HL-60 (cell line): ENCODE measurements around the gene WFDC8.

Experiments used
- DNase-seq, 2 experiments: peaks; one replicate each; pipeline ENCODE4 v3.0.0-alpha.2; 2010 to 2020; ENCODE audit warnings: low read depth in 1 of 2, low spot score in 1 of 2
- H3K27ac ChIP-seq: fragments of 250-450 bp; sonication (Bioruptor Pico); replicated peaks from 2 replicates; pipeline ENCODE4 v1.5.1; 2020; ENCODE audit warnings: mild to moderate bottlenecking, moderate library complexity
- H3K27me3 ChIP-seq: fragments of 250-450 bp; sonication (Bioruptor Pico); 2 replicates; pipeline ENCODE4 v1.5.1; 2021; ENCODE audit warnings: mild to moderate bottlenecking, moderate library complexity; ENCODE audit not compliant: insufficient read depth, poor library complexity, severe bottlenecking
- H3K4me3 ChIP-seq: replicated peaks from 2 replicates; pipeline ENCODE4 v1.5.1; 2011; ENCODE audit warnings: mild to moderate bottlenecking, control low read depth, low read length; ENCODE audit not compliant: insufficient read depth
- GABPA ChIP-seq: IDR thresholded peaks from 2 replicates; pipeline ENCODE4 v1.6.1; 2012; ENCODE audit warnings: low read depth
- POLR2AphosphoS5 ChIP-seq: IDR thresholded peaks from 2 replicates; pipeline ENCODE4 v1.6.1; 2012; ENCODE audit warnings: low read depth
- SPI1 ChIP-seq: IDR thresholded peaks from 2 replicates; pipeline ENCODE4 v1.6.1; 2012; ENCODE audit warnings: low read depth, mild to moderate bottlenecking, borderline replicate concordance
- TF ChIP-seq, protein P1 (sequence below): IDR thresholded peaks from 2 replicates; pipeline ENCODE4 v1.6.1; 2012; ENCODE audit warnings: low read depth; ENCODE audit not compliant: insufficient replicate concordance
- TF ChIP-seq, protein P2 (sequence below): IDR thresholded peaks from one replicate; pipeline ENCODE4 v1.5.1; 2011; ENCODE audit warnings: low read length, control low read depth, inconsistent platforms; ENCODE audit not compliant: insufficient read depth

Gene WFDC8

DNA sequence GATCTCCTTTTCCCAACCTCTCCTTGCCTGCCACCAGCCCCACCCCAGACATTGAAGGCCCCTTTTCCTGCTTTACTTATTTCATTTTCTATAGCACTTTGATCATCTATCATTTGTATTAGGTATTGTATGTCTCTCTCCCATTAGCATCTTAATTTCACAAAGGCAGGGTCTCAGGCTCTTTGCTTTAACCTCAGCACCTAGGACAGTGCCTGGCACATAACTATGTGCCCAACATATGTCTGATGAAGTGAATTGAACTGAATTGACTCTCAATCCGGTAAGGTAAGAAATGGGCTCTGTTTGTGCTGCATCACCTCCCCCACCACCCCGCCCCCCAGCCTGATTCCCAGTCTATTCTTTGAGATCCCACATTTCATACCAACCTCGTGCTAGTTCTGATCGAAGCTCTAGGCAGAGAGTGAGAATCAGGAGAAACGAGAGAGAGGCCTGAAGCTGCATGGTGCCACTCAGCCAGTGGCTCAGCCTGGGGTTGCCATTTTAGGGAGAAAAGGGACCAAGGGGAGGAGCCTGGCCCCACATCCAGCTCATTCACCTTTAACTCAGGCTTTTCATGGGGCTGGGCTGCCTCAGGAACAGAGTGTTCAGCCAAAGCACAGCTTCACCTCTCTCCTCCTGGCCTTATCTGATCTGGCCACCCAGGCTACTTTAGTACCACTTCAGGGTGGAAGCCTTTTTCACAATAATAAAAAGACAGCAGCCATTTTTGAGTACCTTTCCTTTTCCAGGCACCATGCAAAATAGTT, 63.8 kb downstream of the WFDC8 start, which contains the start of gene SPINT3:
SPINT3 (minus strand) TSS at position 476 of the 767 bp plus-strand sequence; CDS start at position 462, 14 bp downstream.
- Histone ChIP-seq H3K27ac (no peak within 1 kb of the TSS), H3K27me3 (no peaks in the 10 kb centered on the region), H3K4me3 (no peak within 1 kb of the TSS)
- DNase-seq, result no peak
- TF ChIP-seq POLR2AphosphoS5 (no peak), SPI1 (no peak), GABPA (no peak)
- TF ChIP-seq, protein P1, sequence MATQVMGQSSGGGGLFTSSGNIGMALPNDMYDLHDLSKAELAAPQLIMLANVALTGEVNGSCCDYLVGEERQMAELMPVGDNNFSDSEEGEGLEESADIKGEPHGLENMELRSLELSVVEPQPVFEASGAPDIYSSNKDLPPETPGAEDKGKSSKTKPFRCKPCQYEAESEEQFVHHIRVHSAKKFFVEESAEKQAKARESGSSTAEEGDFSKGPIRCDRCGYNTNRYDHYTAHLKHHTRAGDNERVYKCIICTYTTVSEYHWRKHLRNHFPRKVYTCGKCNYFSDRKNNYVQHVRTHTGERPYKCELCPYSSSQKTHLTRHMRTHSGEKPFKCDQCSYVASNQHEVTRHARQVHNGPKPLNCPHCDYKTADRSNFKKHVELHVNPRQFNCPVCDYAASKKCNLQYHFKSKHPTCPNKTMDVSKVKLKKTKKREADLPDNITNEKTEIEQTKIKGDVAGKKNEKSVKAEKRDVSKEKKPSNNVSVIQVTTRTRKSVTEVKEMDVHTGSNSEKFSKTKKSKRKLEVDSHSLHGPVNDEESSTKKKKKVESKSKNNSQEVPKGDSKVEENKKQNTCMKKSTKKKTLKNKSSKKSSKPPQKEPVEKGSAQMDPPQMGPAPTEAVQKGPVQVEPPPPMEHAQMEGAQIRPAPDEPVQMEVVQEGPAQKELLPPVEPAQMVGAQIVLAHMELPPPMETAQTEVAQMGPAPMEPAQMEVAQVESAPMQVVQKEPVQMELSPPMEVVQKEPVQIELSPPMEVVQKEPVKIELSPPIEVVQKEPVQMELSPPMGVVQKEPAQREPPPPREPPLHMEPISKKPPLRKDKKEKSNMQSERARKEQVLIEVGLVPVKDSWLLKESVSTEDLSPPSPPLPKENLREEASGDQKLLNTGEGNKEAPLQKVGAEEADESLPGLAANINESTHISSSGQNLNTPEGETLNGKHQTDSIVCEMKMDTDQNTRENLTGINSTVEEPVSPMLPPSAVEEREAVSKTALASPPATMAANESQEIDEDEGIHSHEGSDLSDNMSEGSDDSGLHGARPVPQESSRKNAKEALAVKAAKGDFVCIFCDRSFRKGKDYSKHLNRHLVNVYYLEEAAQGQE, result peak; percentile 85
- TF ChIP-seq, protein P2, sequence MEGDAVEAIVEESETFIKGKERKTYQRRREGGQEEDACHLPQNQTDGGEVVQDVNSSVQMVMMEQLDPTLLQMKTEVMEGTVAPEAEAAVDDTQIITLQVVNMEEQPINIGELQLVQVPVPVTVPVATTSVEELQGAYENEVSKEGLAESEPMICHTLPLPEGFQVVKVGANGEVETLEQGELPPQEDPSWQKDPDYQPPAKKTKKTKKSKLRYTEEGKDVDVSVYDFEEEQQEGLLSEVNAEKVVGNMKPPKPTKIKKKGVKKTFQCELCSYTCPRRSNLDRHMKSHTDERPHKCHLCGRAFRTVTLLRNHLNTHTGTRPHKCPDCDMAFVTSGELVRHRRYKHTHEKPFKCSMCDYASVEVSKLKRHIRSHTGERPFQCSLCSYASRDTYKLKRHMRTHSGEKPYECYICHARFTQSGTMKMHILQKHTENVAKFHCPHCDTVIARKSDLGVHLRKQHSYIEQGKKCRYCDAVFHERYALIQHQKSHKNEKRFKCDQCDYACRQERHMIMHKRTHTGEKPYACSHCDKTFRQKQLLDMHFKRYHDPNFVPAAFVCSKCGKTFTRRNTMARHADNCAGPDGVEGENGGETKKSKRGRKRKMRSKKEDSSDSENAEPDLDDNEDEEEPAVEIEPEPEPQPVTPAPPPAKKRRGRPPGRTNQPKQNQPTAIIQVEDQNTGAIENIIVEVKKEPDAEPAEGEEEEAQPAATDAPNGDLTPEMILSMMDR, result no peak

DNA sequence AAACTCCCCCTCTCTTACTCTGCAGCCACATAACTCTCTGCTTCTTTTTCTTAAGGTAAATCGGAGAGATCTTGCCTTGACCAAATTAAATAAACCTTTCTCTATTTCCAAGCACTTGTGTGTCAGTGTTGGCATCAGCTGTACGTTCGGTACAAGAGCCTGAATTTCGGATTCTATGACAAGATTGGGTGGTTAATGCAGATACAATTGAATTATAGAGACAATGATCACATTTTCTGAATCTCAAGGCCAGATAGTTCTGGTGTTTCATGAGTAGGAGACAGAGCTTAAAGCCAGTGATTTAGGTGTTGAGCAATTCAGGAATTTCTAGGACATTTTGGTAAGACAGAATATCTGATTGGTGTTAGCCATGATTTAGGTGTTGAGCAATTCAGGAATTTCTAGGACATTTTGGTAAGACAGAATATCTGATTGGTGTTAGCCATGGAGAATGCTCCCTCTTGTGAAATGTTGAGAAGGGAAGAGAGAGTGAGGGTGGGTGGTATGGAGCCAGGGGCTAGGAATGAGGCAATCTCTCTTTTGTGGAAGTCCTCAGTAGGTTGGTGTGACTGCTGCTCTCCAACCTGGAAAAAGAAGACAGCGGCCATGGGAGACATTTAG, 68.7 kb downstream of the WFDC8 start:
- no peak overlapping the region for H3K4me3 ChIP-seq
- DNase-seq, result no peak
- TF ChIP-seq, protein P2, result no peak
- TF ChIP-seq, protein P1, result no peak
- no peak for TF ChIP-seq SPI1
- TF ChIP-seq GABPA, result no peak
- no peak for TF ChIP-seq POLR2AphosphoS5
- no peak overlapping the region for H3K27ac ChIP-seq
- no peaks in the 10 kb centered on the region for H3K27me3 ChIP-seq

DNA sequence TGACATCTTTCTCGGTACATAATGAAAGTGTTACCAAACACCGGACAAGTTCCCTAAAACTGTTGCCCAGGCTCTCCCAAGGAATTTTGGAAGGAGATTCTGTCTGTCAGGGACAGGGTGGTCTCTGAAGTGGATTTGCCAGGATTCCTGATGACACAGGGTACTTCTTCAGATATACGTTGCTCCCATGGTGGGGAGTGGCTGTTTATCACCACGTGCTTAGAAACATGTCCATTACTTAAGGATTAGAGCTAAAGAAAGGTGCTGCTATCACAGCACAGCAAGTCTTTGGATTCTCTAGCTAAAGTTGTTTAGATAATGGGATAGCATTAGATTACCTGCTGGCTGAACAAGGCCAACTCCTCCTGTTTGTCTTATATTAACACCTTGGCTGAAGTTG, 70.0 kb downstream of the WFDC8 start:
- H3K27me3 ChIP-seq, result no peaks in the 10 kb centered on the region
- TF ChIP-seq POLR2AphosphoS5 (no peak), GABPA (no peak), SPI1 (no peak)
- TF ChIP-seq, protein P1, result no peak
- TF ChIP-seq, protein P2, result no peak
- no peak overlapping the region for H3K4me3 ChIP-seq
- no peak for DNase-seq
- H3K27ac ChIP-seq, result no peak overlapping the region
